HG03064 (cell line): Measurements from ENCODE around the gene KLHL12.

ENCODE experiments used
- ATAC-seq: cut with Tn5 transposase; IDR thresholded peaks from one replicate; pipeline ENCODE4 v1.9.1; 2021; ENCODE audit warnings: low read depth; ENCODE audit not compliant: unreplicated experiment

KLHL12 gene

GRCh38 chr1:202844259-202844658, 82.8 kb downstream of the KLHL12 start:
- ATAC-seq, result no peak

DNA sequence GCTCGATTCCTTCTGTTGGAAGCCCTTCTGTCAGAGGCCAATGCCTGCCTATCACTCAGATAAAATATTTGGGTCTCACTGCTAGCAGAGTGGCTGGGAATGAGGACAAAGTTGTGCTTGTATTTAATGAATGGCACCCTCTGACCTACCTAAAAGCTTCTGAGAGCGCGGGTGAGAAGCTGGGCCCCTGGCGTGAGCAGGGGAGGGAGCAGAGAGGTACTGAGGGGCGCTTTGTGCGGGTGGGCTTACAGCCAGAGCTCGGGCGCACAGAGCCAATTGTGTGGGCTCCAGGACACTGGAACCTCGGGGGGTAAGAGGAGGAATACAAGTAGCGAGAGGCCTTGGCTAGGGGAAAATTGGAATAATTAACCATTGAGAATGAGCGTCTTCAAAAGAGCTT, 84.0 kb downstream of the KLHL12 start:
- ATAC-seq, result no peak
